C4-2B (cell line): ENCODE measurements around the gene NINJ1.

Source experiments
- ZFX ChIP-seq: fragments of 450-650 bp; IDR thresholded peaks from 2 replicates; pipeline ENCODE4 v1.6.1; 2017
- TF ChIP-seq, protein P1 (sequence below): fragments of 450-650 bp; conservative IDR thresholded peaks from 2 replicates; pipeline ENCODE4 v1.5.1; 2017; ENCODE audit warnings: mild to moderate bottlenecking

DNA sequence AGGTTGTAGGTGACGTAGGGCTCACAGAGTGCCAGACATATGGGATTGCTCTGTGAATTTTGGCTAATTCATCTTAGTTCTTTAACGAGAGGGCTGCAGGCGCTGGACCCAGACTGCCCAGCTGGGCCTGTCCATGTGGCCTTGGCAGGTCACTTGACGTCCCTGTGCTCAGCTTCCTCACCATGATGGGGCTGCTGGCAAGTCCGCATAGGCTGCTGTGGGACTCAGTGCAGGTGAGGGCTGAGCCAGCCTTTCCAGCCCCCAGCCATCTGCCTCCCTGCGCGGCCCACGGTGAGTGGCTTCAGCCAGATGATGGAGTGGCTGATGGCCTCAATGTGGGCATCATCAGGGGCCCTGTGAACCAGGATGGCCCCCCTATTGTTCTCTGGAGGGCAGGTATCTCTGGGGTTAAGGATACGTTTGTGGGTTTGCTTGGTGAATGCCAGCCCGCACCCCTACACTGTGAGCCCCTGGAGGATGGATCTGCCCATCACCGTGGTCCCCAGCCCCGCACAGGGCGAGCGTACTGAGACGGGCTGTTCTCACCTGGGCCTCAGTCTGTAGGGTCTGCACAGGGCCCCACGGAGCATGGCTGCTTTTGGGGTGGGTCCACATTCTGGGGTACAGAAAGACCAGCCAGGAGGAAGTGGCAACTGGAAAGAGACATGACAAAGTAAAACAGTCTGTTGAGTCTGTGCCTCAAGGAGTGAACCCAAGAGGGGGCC, 34.3 kb downstream of the NINJ1 start:
- TF ChIP-seq, protein P1, sequence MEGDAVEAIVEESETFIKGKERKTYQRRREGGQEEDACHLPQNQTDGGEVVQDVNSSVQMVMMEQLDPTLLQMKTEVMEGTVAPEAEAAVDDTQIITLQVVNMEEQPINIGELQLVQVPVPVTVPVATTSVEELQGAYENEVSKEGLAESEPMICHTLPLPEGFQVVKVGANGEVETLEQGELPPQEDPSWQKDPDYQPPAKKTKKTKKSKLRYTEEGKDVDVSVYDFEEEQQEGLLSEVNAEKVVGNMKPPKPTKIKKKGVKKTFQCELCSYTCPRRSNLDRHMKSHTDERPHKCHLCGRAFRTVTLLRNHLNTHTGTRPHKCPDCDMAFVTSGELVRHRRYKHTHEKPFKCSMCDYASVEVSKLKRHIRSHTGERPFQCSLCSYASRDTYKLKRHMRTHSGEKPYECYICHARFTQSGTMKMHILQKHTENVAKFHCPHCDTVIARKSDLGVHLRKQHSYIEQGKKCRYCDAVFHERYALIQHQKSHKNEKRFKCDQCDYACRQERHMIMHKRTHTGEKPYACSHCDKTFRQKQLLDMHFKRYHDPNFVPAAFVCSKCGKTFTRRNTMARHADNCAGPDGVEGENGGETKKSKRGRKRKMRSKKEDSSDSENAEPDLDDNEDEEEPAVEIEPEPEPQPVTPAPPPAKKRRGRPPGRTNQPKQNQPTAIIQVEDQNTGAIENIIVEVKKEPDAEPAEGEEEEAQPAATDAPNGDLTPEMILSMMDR: no peak
- no peak for TF ChIP-seq ZFX
